ENCODE measurements around the gene MX1. TPM values are rescaled to one million over a fixed set of nuclear protein-coding genes. Genes with fewer than 3 reads are reported as not detected.

MX1 gene
- total RNA-seq, 1 donor from 2014 or later: 25.0 TPM

DNA sequence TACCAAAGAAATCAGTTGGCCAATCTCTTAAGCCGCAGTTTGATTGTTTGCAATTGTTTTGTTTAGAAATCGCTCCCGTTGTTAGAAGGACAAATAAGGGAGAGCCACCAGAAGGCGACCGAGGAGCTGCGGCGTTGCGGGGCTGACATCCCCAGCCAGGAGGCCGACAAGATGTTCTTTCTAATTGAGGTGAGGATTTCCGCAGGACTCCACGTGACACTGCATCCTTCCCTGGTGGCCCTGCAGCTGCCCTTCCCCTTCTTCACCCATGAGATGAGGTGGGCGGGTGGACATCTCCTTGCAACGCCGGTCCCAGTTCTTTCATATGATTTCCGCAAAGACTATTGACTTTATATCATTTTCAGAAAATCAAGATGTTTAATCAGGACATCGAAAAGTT is 27.2 kb upstream of the MX1 start:
- TF ChIP-seq, protein P1, sequence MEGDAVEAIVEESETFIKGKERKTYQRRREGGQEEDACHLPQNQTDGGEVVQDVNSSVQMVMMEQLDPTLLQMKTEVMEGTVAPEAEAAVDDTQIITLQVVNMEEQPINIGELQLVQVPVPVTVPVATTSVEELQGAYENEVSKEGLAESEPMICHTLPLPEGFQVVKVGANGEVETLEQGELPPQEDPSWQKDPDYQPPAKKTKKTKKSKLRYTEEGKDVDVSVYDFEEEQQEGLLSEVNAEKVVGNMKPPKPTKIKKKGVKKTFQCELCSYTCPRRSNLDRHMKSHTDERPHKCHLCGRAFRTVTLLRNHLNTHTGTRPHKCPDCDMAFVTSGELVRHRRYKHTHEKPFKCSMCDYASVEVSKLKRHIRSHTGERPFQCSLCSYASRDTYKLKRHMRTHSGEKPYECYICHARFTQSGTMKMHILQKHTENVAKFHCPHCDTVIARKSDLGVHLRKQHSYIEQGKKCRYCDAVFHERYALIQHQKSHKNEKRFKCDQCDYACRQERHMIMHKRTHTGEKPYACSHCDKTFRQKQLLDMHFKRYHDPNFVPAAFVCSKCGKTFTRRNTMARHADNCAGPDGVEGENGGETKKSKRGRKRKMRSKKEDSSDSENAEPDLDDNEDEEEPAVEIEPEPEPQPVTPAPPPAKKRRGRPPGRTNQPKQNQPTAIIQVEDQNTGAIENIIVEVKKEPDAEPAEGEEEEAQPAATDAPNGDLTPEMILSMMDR (conservative IDR thresholded peaks at IDR 0.05; ENCODE audit: low read depth, low read length): no peak
- no peak for DNase-seq (ENCODE audit: low read depth)
- H3K4me3 ChIP-seq (ENCODE audit: low read depth, low read length): no peak overlapping the region

DNA sequence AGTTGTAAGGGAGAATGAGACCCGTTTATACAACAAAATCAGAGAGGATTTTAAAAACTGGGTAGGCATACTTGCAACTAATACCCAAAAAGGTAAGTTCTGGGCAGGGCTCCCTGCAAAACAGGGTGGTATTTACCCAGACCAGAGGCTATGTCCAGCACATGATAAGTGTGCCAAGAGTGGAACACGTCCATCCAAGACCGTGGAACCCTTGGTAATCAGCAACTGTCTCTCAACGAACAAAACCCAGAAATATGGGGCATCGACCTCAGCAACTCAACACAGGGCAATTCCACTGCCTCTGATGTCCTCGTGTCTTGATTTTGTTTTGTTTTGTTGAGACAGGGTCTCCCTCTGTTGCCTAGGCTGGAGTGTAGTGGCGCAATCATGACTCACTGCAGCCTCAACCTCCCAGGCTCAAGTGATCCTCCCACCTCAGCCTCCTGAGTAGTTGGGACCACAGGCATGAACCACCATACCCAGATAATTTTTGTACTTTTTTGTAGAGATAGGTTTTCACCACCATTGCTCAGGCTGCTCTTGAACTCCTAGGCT is 26.7 kb upstream of the MX1 start:
- no peak overlapping the region for H3K4me3 ChIP-seq (ENCODE audit: low read depth, low read length)
- TF ChIP-seq, protein P1 (conservative IDR thresholded peaks at IDR 0.05; ENCODE audit: low read depth, low read length): no peak
- no peak for DNase-seq (ENCODE audit: low read depth)

DNA sequence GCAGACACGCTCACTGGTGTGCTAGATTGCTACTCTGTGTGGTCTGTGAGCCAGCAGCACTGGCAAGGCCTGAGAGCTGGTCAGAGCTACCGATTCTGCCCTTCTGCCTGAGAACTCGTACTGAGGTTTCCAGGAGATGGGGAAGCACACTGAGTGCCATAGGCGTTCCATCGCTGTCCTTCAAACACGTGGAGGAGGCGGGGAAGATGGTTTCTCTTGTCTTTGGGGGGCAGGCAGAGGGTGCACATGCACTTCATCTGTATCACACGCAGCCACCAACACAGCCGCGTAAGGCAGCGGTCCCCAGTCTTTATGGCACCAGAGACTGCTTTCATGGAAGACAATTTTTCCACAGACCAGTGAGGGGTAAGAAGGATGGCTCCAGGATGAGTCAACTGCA is 23.8 kb upstream of the MX1 start:
- TF ChIP-seq, protein P1 (conservative IDR thresholded peaks at IDR 0.05; ENCODE audit: low read depth, low read length): no peak
- H3K4me3 ChIP-seq (ENCODE audit: low read depth, low read length): no peak overlapping the region

DNA sequence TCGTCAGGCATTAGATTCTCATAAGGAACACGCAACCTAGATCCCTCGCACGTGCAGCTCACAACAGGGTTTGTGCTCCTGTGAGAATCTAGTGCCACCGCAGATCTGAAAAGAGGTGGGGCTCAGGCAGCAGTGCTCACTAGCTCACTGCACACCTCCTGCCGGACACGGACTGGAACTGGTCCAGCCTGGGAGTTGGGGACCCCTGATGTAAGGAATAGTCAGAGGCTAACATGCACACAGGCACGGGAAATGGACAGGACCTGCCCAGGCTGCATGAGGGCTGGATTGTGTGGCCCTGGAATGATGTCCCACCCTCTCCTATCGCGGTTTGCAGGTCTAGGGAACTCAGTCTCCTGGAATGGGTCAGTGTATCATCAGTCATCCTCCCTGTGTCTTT is 23.2 kb upstream of the MX1 start:
- H3K4me3 ChIP-seq (ENCODE audit: low read depth, low read length): no peak overlapping the region
- TF ChIP-seq, protein P1 (conservative IDR thresholded peaks at IDR 0.05; ENCODE audit: low read depth, low read length): no peak
- no peak for DNase-seq (ENCODE audit: low read depth)

More for the DNA sequence above, 23.8 kb upstream of the MX1 start:
- DNase-seq (ENCODE audit: low read depth): no peak

DNA sequence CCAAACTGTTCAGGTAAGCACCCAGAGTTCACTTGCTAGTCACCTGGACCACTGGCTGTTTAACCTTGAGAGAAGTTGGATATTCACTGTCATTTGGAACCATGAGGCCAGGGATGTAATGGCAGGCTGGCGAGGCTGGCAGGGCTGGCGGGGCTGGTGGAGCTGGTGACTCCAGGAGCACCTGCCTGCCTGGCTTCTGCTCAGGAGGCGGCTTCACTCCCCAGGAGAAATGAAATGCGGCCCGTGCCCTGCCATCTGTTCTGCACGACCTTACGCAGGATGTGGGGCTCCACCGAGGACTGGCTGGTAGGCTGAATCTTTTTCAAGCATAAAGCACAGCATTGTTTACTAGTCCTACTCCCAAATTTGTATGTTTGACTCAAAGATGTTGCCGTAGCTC is 22.7 kb upstream of the MX1 start:
- TF ChIP-seq, protein P1 (conservative IDR thresholded peaks at IDR 0.05; ENCODE audit: low read depth, low read length): no peak

DNA sequence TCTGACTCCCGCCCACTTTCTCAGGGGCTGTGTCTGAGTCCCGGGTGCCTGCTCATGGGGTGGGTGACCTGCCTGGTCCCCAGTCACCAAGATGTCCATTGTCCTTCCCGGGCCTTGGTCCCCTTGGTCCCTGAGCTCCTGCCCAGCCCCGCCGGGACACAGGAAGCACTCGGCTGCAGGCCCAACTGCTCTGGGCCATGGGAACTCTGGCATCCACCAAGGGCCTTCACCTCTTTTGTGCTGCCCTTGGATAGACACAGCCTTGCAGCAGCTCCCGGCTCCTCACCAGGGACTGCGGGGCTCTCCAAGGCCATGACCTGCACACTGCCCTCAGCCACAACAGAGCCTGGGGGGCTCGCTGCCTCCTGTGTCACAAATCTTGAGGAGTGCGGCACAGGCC is 22.1 kb upstream of the MX1 start:
- DNase-seq (ENCODE audit: low read depth): no peak
- TF ChIP-seq, protein P1 (conservative IDR thresholded peaks at IDR 0.05; ENCODE audit: low read depth, low read length): no peak
- no peak overlapping the region for H3K4me3 ChIP-seq (ENCODE audit: low read depth, low read length)

More for the DNA sequence above, 22.7 kb upstream of the MX1 start:
- DNase-seq (ENCODE audit: low read depth): no peak
- H3K4me3 ChIP-seq (ENCODE audit: low read depth, low read length): no peak overlapping the region

DNA sequence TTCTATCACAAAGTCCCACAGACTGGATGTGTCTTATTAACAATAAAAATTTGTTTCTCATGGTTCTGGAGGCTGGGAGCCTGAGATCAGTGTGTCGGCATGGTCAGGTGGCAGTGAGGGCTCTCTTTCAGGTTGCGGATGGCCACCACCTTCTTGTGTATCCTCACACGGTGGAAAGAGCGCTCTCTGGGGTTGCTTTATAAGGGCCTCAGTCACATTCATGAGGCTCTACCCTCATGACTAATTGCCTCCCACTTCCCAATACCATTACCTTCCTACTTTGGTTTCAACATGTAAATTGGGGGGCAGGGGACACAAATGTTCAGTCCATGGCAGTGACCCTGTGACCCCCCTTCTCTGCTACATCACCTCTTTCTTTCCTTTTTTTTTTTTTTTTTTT is 20.7 kb upstream of the MX1 start:
- no peak for DNase-seq (ENCODE audit: low read depth)
- TF ChIP-seq, protein P1 (conservative IDR thresholded peaks at IDR 0.05; ENCODE audit: low read depth, low read length): no peak
- no peak overlapping the region for H3K4me3 ChIP-seq (ENCODE audit: low read depth, low read length)
